Omental fat pad (tissue), 4 donors: ENCODE data around the gene ARL8A. TPM values are rescaled to one million over a fixed set of nuclear protein-coding genes. Genes with fewer than 3 reads are reported as not detected.
A peak's percentile ranks its signal among the peaks of the same experiment; 100 is the strongest.
"Not testable (repeated sequence)": the region's sequence is repeated elsewhere in the genome, so short reads cannot be mapped to it uniquely, and the experiment has no call there.

ENCODE experiments used
- ATAC-seq: fragments of 150-250 bp; one replicate; pipeline ENCODE4 v1.9.1; 2016; ENCODE audit warnings: mild to moderate bottlenecking, moderate library complexity; ENCODE audit not compliant: low FRiP score
- DNase-seq: peaks from one replicate; pipeline ENCODE4 v3.0.0-alpha.2; 2019; ENCODE audit warnings: low spot score
- total RNA-seq, 4 donors: library from RNA; depleted of rRNA; stranded (reverse); fragments of >200 nt; gene quantifications; one replicate each; pipeline ENCODE4 v1.1.0, GENCODE V29; 2016
- TF ChIP-seq, protein P1 (sequence below), 3 donors: fragments of 450-650 bp; IDR thresholded peaks; one replicate each; pipeline ENCODE4 v1.5.1; 2016 to 2017; ENCODE audit warnings: antibody characterized with exemption in 3 of 3, mild to moderate bottlenecking in 3 of 3, moderate library complexity in 2 of 3

The ARL8A gene
- total RNA-seq, 4 donors from 2014 or later = 31.1 to 61.8 (median 43.0) TPM

GRCh38 chr1:202117898-202118371 is 26.6 kb downstream of the ARL8A start:
- ATAC-seq (no peak), DNase-seq (no peak)
- TF ChIP-seq, protein P1, sequence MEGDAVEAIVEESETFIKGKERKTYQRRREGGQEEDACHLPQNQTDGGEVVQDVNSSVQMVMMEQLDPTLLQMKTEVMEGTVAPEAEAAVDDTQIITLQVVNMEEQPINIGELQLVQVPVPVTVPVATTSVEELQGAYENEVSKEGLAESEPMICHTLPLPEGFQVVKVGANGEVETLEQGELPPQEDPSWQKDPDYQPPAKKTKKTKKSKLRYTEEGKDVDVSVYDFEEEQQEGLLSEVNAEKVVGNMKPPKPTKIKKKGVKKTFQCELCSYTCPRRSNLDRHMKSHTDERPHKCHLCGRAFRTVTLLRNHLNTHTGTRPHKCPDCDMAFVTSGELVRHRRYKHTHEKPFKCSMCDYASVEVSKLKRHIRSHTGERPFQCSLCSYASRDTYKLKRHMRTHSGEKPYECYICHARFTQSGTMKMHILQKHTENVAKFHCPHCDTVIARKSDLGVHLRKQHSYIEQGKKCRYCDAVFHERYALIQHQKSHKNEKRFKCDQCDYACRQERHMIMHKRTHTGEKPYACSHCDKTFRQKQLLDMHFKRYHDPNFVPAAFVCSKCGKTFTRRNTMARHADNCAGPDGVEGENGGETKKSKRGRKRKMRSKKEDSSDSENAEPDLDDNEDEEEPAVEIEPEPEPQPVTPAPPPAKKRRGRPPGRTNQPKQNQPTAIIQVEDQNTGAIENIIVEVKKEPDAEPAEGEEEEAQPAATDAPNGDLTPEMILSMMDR (IDR thresholded peaks at IDR 0.05) = no peak

DNA sequence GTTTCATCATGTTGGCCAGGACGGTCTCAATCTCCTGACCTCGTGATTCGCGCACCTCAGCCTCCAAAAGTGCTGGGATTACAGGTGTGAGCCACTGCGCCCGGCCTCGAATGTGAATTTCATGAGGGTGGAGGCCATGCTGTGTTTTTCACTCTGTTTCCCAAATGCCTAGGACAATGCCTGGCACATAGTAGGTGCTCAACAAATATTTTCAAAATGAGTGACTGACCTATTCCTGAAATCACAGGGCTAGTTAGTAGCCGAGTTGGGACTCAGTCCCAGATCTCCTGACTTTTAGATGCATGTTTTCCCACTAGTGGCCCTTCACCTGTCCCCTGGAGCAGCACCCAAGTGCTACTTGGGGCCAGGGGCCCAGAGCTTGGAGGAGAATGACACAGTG is 28.2 kb downstream of the ARL8A start:
- DNase-seq (no peak), ATAC-seq (no peak)
- TF ChIP-seq, protein P1 (IDR thresholded peaks at IDR 0.05) = no peak

GRCh38 chr1:202113690-202114300 is 30.7 kb downstream of the ARL8A start:
- TF ChIP-seq, protein P1 (IDR thresholded peaks at IDR 0.05) = no peak
- ATAC-seq = no peak
- DNase-seq = no peak

DNA sequence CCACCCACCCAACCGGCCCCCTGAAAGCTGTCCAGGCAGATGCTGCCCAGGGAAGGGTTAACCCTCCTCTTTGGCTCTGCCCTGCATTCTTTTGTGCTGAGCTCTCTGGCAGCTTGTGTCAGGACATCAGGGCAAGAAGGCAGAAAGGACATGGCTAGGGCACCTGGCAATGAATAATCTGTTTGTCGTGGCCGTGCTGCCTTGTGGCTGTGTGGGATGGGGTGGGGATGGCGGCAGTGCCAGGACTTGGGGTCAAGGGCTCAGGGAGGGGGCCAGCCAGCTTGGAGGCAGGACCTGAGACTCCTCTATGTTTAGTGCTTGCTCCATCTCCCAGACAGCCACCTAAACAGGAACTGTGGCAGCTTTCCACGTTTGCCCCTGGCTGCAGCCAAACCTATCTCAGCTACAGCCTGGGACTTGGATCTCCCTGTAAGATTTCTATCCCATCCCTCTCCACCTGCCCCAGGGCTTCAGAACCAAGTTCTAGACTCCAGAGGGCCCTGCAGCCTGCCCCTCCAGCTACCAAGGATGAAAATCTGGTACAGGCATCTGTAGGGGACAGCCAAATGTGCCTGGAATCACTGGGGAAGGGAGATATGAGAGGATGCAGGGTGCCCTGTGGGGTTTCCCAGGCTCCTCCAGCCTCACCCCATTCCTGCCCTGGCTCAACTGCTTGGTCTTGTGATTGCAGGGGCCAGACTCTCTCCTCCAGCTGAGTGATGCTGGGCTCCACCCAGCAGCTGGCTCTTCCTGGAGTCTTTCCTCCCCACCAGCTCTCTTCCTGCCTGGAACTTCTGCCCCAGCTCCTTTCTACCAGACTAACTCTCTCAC is 31.5 kb downstream of the ARL8A start:
- TF ChIP-seq, protein P1 (IDR thresholded peaks at IDR 0.05) = no peak
- peak; percentile 58 for ATAC-seq
- no peak for DNase-seq

DNA sequence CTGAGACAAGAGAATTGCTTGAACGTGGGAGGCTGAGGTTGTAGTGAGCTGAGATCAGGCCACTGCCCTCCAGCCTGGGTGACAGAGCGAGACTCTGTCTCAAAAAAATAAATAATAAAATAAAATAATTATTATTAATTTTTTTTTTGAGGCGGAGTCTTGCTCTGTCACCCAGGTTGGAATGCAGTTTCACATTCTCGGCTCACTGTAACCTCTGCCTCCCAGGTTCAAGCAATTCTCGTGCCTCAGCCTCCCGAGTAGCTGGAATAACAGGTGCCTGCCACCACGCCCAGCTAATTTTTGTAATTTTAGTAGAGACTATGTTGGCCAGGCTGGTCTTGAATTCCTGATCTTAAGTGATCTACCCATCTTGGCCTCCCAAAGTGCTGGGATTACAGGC is 32.9 kb downstream of the ARL8A start:
- not testable (repeated sequence) for DNase-seq, ATAC-seq

GRCh38 chr1:202110977-202111376 is 33.6 kb downstream of the ARL8A start:
- TF ChIP-seq, protein P1 (IDR thresholded peaks at IDR 0.05) = no peak
- ATAC-seq = no peak

GRCh38 chr1:202107801-202108731 is 36.5 kb downstream of the ARL8A start:
- DNase-seq (no peak), ATAC-seq (no peak)
- TF ChIP-seq, protein P1 (IDR thresholded peaks at IDR 0.05) = no peak

More at GRCh38 chr1:202110977-202111376, 33.6 kb downstream of the ARL8A start:
- DNase-seq = no peak
